GM12878 (cell line): ENCODE measurements around the gene TMC6. TPM values are rescaled to one million over a fixed set of nuclear protein-coding genes. Genes with fewer than 3 reads are reported as not detected.

ENCODE experiments used
- CHD2 ChIP-seq: IDR thresholded peaks from 2 replicates; pipeline ENCODE4 v1.6.1; 2011; ENCODE audit warnings: low read depth, low read length, improper control_type of control experiment, borderline replicate concordance
- EP300 ChIP-seq, 2 experiments: fragments of 150-350 bp in 1 of 2; IDR thresholded peaks; 2 replicates each; pipeline ENCODE4 v1.6.1; 2011 to 2012; ENCODE audit warnings: low read depth in 2 of 2, low read length in 2 of 2, borderline replicate concordance in 1 of 2, improper control_type of control experiment in 1 of 2, inconsistent platforms in 1 of 2; ENCODE audit not compliant: control insufficient read depth in 1 of 2
- FOXK2 ChIP-seq: fragments of 450-650 bp; IDR thresholded peaks from 2 replicates; pipeline ENCODE4 v1.6.1; 2017; ENCODE audit warnings: mild to moderate bottlenecking, moderate library complexity
- GATAD2B ChIP-seq: fragments of 450-650 bp; conservative IDR thresholded peaks from 2 replicates; pipeline ENCODE4 v1.6.1; 2017; ENCODE audit warnings: low read depth, mild to moderate bottlenecking, moderate library complexity
- IRF3 ChIP-seq: fragments of 450-650 bp; IDR thresholded peaks from 2 replicates; pipeline ENCODE4 v1.6.1; 2014; ENCODE audit warnings: mild to moderate bottlenecking
- MLLT1 ChIP-seq: fragments of 450-650 bp; IDR thresholded peaks from 2 replicates; pipeline ENCODE4 v1.6.1; 2016; ENCODE audit warnings: mild to moderate bottlenecking
- NFXL1 ChIP-seq: fragments of 450-650 bp; IDR thresholded peaks from 2 replicates; pipeline ENCODE4 v1.6.1; 2017; ENCODE audit warnings: antibody characterized with exemption, mild to moderate bottlenecking, borderline replicate concordance
- NR2F1 ChIP-seq: fragments of 450-650 bp; conservative IDR thresholded peaks from 2 replicates; pipeline ENCODE4 v1.6.1; 2017; ENCODE audit warnings: mild to moderate bottlenecking
- POLR2AphosphoS2 ChIP-seq: IDR thresholded peaks from 2 replicates; pipeline ENCODE4 v1.6.1; 2011; ENCODE audit warnings: low read depth, mild to moderate bottlenecking, low read length, improper control_type of control experiment, moderate library complexity
- RBBP5 ChIP-seq: fragments of 200-600 bp; sonication (generic); conservative IDR thresholded peaks from 2 replicates; pipeline ENCODE4 v1.6.1; 2016
- SIX5 ChIP-seq: IDR thresholded peaks from 2 replicates; pipeline ENCODE4 v1.6.1; 2011; ENCODE audit warnings: mild to moderate bottlenecking, low read depth, low read length, moderate library complexity; ENCODE audit not compliant: severe bottlenecking
- SMC3 ChIP-seq: IDR thresholded peaks from 2 replicates; pipeline ENCODE4 v1.6.1; 2011; ENCODE audit warnings: low read length, improper control_type of control experiment, borderline replicate concordance
- WRNIP1 ChIP-seq: IDR thresholded peaks from 2 replicates; pipeline ENCODE4 v1.6.1; 2011; ENCODE audit warnings: low read depth, low read length, improper control_type of control experiment, borderline replicate concordance
- ZNF24 ChIP-seq: fragments of 450-650 bp; IDR thresholded peaks from 2 replicates; pipeline ENCODE4 v1.6.1; 2017; ENCODE audit warnings: antibody characterized with exemption, mild to moderate bottlenecking
- polyA plus RNA-seq, 11 experiments: library from polyadenylated mRNA; depleted of rRNA in 4 of 11; unstranded in 6 of 11; stranded (reverse) in 5 of 11; fragments of >200 nt; fragmentation: Nextera tagmentation in 4 of 11; fragmentation: Illumina TruSeq in 1 of 11; extraction: Ambion mirVana in 4 of 11; extraction: Trizol in 1 of 11; gene quantifications; 1 replicate in 1 of 11; 2 replicates in 10 of 11; pipeline versions ENCODE4 v1.2.1 to v1.2.3, GENCODE V29; 2011 to 2016; ENCODE audit warnings: inconsistent platforms in 2 of 11, missing spikeins in 2 of 11, low read depth in 1 of 11
- total RNA-seq, 4 experiments: library from RNA; depleted of rRNA in 3 of 4; stranded (reverse); fragments of >200 nt in 3 of 4; fragmentation: Illumina TruSeq in 1 of 4; extraction: Trizol in 1 of 4; gene quantifications; 2 replicates each; pipeline versions ENCODE4 v1.2.1 to v1.2.3, GENCODE V29; 2013 to 2021
- TF ChIP-seq, protein P1 (sequence below): fragments of 450-650 bp; IDR thresholded peaks from 2 replicates; pipeline ENCODE4 v1.6.1; 2017; ENCODE audit warnings: mild to moderate bottlenecking, moderate library complexity
- TF ChIP-seq, protein P2 (sequence below), 3 experiments: IDR thresholded peaks in 2 of 3; conservative IDR thresholded peaks in 1 of 3; 2 replicates each; pipeline ENCODE4 v1.5.1; 2011; ENCODE audit warnings: low read depth in 3 of 3, low read length in 3 of 3, mild to moderate bottlenecking in 3 of 3, control low read depth in 2 of 3, moderate library complexity in 2 of 3, inconsistent platforms in 1 of 3, mixed read lengths in 1 of 3; ENCODE audit not compliant: control insufficient read depth in 2 of 3, insufficient read depth in 1 of 3; ENCODE audit errors: extremely low read depth in 1 of 3

The TMC6 gene
- total and polyA plus RNA-seq, 10 of the 15 experiments (the other 5 are each of a cell fraction or from before 2014, with no cell fraction given), result 1.9 to 232 (median 60.6) TPM

DNA sequence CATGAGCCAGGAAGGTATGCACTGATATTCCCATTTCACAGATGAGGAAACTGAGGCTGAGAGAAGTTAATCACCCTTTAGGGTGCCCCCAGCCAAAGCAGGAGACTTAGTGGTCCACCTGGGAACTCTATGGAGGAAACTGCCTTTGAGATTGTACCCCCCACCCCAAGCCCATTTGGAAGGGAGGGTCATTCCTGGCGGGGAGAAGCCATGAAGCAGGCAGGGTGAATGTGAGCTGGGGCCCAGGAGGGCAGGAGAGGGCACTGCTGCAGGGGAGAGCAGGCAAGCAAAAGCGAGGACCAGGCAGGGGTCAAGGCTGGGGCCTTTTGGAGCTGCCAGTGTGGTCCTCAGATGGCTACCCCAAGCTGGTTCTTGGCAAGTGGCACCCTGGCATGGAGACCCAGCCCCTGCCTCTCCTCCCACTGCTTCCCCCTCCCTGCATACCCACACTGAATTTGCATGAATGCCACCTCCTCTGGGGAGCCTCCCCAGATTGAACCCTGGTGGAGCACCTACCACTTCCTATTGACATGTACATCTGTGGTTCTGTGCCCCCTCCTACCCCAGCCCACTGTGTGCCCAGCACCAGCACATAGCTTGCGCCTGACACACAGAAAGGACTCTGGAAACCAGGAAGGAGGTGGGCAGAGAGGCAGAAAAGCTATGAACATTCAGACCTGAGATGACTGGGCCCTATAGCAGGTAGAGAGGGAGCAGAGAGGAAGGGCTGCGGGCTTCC lies 965 bp upstream of the TMC6 start (continued):
- 0 out of 2 replicates have a peak, but pooled peaks have one; percentile 4 for TF ChIP-seq CHD2
- no peak for TF ChIP-seq IRF3
- TF ChIP-seq, protein P1, sequence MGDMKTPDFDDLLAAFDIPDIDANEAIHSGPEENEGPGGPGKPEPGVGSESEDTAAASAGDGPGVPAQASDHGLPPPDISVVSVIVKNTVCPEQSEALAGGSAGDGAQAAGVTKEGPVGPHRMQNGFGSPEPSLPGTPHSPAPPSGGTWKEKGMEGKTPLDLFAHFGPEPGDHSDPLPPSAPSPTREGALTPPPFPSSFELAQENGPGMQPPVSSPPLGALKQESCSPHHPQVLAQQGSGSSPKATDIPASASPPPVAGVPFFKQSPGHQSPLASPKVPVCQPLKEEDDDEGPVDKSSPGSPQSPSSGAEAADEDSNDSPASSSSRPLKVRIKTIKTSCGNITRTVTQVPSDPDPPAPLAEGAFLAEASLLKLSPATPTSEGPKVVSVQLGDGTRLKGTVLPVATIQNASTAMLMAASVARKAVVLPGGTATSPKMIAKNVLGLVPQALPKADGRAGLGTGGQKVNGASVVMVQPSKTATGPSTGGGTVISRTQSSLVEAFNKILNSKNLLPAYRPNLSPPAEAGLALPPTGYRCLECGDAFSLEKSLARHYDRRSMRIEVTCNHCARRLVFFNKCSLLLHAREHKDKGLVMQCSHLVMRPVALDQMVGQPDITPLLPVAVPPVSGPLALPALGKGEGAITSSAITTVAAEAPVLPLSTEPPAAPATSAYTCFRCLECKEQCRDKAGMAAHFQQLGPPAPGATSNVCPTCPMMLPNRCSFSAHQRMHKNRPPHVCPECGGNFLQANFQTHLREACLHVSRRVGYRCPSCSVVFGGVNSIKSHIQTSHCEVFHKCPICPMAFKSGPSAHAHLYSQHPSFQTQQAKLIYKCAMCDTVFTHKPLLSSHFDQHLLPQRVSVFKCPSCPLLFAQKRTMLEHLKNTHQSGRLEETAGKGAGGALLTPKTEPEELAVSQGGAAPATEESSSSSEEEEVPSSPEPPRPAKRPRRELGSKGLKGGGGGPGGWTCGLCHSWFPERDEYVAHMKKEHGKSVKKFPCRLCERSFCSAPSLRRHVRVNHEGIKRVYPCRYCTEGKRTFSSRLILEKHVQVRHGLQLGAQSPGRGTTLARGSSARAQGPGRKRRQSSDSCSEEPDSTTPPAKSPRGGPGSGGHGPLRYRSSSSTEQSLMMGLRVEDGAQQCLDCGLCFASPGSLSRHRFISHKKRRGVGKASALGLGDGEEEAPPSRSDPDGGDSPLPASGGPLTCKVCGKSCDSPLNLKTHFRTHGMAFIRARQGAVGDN, result no peak
- TF ChIP-seq NFXL1, result no peak
- TF ChIP-seq RBBP5, result no peak
- peak; percentile 31; the same call in 1 of the 2 replicates for TF ChIP-seq POLR2AphosphoS2
- TF ChIP-seq WRNIP1, result no peak
- TF ChIP-seq EP300 (IDR thresholded peaks at IDR 0.05; ENCODE audit: borderline replicate concordance in 1 of 2, control insufficient read depth in 1 of 2, low read depth in 2 of 2, low read length in 2 of 2), result no peak
- TF ChIP-seq NR2F1, result no peak
- TF ChIP-seq, protein P2, sequence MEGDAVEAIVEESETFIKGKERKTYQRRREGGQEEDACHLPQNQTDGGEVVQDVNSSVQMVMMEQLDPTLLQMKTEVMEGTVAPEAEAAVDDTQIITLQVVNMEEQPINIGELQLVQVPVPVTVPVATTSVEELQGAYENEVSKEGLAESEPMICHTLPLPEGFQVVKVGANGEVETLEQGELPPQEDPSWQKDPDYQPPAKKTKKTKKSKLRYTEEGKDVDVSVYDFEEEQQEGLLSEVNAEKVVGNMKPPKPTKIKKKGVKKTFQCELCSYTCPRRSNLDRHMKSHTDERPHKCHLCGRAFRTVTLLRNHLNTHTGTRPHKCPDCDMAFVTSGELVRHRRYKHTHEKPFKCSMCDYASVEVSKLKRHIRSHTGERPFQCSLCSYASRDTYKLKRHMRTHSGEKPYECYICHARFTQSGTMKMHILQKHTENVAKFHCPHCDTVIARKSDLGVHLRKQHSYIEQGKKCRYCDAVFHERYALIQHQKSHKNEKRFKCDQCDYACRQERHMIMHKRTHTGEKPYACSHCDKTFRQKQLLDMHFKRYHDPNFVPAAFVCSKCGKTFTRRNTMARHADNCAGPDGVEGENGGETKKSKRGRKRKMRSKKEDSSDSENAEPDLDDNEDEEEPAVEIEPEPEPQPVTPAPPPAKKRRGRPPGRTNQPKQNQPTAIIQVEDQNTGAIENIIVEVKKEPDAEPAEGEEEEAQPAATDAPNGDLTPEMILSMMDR (IDR thresholded peaks at IDR 0.05 in 2 of 3, conservative IDR thresholded peaks at IDR 0.05 in 1 of 3; ENCODE audit: control insufficient read depth in 2 of 3, extremely low read depth in 1 of 3, insufficient read depth in 1 of 3, low read depth in 3 of 3, low read length in 3 of 3), result no peak
- TF ChIP-seq FOXK2, result no peak
- no peak for TF ChIP-seq SIX5
- TF ChIP-seq SMC3, result no peak; the same call in 1 of the 2 replicates
- no peak; the same call in 1 of the 2 replicates for TF ChIP-seq GATAD2B
- TF ChIP-seq MLLT1, result 0 out of 2 replicates have a peak, but pooled peaks have one; percentile 39
- no peak for TF ChIP-seq ZNF24
